ENCODE measurements around the gene SH3D19.

Gene SH3D19

GRCh38 chr4:151218343-151218742 lies 107.1 kb downstream of the SH3D19 start:
- TF ChIP-seq, protein P1, sequence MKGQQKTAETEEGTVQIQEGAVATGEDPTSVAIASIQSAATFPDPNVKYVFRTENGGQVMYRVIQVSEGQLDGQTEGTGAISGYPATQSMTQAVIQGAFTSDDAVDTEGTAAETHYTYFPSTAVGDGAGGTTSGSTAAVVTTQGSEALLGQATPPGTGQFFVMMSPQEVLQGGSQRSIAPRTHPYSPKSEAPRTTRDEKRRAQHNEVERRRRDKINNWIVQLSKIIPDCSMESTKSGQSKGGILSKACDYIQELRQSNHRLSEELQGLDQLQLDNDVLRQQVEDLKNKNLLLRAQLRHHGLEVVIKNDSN (IDR thresholded peaks at IDR 0.05), result no peak

GRCh38 chr4:151217326-151217725 lies 108.1 kb downstream of the SH3D19 start:
- TF ChIP-seq NFIC (IDR thresholded peaks at IDR 0.05) (no peak), EP300 (IDR thresholded peaks at IDR 0.05; ENCODE audit: borderline replicate concordance) (no peak), TEAD4 (IDR thresholded peaks at IDR 0.05) (no peak), RAD21 (IDR thresholded peaks at IDR 0.05; ENCODE audit: low read depth) (no peak), YY1 (IDR thresholded peaks at IDR 0.05; ENCODE audit: low read depth) (no peak), FOXM1 (IDR thresholded peaks at IDR 0.05; ENCODE audit: borderline replicate concordance, low read depth) (no peak), TAF1 (IDR thresholded peaks at IDR 0.05; ENCODE audit: low read depth) (no peak), CREB1 (IDR thresholded peaks at IDR 0.05; ENCODE audit: low read depth) (no peak)
- TF ChIP-seq, protein P2, sequence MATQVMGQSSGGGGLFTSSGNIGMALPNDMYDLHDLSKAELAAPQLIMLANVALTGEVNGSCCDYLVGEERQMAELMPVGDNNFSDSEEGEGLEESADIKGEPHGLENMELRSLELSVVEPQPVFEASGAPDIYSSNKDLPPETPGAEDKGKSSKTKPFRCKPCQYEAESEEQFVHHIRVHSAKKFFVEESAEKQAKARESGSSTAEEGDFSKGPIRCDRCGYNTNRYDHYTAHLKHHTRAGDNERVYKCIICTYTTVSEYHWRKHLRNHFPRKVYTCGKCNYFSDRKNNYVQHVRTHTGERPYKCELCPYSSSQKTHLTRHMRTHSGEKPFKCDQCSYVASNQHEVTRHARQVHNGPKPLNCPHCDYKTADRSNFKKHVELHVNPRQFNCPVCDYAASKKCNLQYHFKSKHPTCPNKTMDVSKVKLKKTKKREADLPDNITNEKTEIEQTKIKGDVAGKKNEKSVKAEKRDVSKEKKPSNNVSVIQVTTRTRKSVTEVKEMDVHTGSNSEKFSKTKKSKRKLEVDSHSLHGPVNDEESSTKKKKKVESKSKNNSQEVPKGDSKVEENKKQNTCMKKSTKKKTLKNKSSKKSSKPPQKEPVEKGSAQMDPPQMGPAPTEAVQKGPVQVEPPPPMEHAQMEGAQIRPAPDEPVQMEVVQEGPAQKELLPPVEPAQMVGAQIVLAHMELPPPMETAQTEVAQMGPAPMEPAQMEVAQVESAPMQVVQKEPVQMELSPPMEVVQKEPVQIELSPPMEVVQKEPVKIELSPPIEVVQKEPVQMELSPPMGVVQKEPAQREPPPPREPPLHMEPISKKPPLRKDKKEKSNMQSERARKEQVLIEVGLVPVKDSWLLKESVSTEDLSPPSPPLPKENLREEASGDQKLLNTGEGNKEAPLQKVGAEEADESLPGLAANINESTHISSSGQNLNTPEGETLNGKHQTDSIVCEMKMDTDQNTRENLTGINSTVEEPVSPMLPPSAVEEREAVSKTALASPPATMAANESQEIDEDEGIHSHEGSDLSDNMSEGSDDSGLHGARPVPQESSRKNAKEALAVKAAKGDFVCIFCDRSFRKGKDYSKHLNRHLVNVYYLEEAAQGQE (IDR thresholded peaks at IDR 0.05; ENCODE audit: low read depth), result no peak
- TF ChIP-seq, protein P1 (IDR thresholded peaks at IDR 0.05), result no peak

DNA sequence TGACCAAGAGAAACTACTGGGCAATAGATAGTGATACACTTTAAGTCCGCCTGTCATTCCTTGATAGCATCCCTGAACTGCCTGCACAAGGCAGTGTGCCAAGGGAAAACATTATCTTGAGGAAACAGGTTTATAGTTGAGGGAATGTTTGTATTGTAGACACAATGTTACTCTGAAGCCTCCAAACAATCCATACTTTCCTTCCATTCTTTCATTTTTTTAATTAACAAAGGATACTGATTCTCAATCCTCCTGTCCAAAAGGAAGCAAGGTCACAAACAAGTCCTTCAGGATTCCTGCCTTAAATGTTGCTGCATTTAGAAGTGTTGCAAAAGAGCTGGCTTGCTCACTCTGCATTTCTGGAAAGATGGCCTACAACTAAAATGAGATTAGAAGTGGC lies 110.1 kb downstream of the SH3D19 start:
- TF ChIP-seq NFIC (IDR thresholded peaks at IDR 0.05) (no peak), EGR1 (IDR thresholded peaks at IDR 0.05) (no peak), TAF1 (IDR thresholded peaks at IDR 0.05; ENCODE audit: low read depth) (no peak), YY1 (IDR thresholded peaks at IDR 0.05; ENCODE audit: low read depth) (no peak), MAX (IDR thresholded peaks at IDR 0.05) (no peak), ZBTB7A (IDR thresholded peaks at IDR 0.05; ENCODE audit: low read depth) (no peak), TEAD4 (IDR thresholded peaks at IDR 0.05) (no peak)

DNA sequence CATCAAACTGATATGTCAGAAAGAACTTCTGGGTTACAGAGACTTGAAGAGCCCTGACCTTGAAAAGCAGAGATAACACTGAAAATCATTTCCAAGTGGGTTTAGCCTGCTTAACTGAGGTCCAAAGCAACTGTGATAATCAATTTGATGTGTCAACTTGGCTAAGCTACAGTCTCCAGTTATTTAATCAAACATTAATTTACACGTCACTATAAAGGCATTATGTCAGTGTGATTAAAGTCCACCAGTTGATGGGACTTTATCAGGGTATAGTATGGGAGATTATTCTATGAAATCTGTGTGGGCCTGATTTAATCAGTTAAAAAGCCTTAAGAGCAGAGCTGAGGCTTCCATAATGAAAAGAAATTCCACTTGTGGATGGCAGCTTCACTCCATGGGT lies 117.5 kb downstream of the SH3D19 start:
- TF ChIP-seq MAX (IDR thresholded peaks at IDR 0.05) (no peak), TEAD4 (IDR thresholded peaks at IDR 0.05) (no peak), TAF1 (IDR thresholded peaks at IDR 0.05; ENCODE audit: low read depth) (no peak), CREB1 (IDR thresholded peaks at IDR 0.05; ENCODE audit: low read depth) (no peak), EGR1 (IDR thresholded peaks at IDR 0.05) (no peak), CEBPB (IDR thresholded peaks at IDR 0.05) (no peak), RAD21 (IDR thresholded peaks at IDR 0.05; ENCODE audit: low read depth) (no peak), ZBTB7A (IDR thresholded peaks at IDR 0.05; ENCODE audit: low read depth) (no peak), FOXM1 (IDR thresholded peaks at IDR 0.05; ENCODE audit: borderline replicate concordance, low read depth) (no peak), YY1 (IDR thresholded peaks at IDR 0.05; ENCODE audit: low read depth) (no peak), TCF12 (IDR thresholded peaks at IDR 0.05; ENCODE audit: low read depth) (no peak)

DNA sequence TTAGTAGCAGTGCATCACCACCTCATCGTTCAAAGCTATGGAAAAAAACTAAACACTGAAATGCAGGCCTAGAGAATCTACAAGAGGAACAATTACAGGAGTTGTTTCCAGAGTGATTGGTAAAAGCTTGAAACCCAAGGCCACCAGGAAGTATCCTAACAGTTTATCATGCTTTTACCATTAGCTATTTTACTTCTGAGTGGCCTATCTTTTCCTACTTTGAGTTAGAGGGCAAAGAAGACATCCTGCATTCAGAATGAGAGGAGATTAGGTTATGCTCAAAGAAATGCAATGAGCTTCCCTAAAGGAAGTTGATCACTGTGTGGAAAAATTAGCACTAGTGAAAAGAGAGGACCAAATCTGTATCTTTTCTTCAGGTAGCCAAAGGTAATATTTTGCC lies 118.2 kb downstream of the SH3D19 start:
- no peak for TF ChIP-seq CREB1 (IDR thresholded peaks at IDR 0.05; ENCODE audit: low read depth)
- TF ChIP-seq YY1 (IDR thresholded peaks at IDR 0.05; ENCODE audit: low read depth), result no peak
- TF ChIP-seq, protein P1 (IDR thresholded peaks at IDR 0.05), result no peak
- no peak for TF ChIP-seq FOXM1 (IDR thresholded peaks at IDR 0.05; ENCODE audit: borderline replicate concordance, low read depth)
- no peak for TF ChIP-seq EP300 (IDR thresholded peaks at IDR 0.05; ENCODE audit: borderline replicate concordance)
- TF ChIP-seq RAD21 (IDR thresholded peaks at IDR 0.05; ENCODE audit: low read depth), result no peak
- TF ChIP-seq, protein P2 (IDR thresholded peaks at IDR 0.05; ENCODE audit: low read depth), result no peak
- no peak for TF ChIP-seq NFIC (IDR thresholded peaks at IDR 0.05)
- TF ChIP-seq TAF1 (IDR thresholded peaks at IDR 0.05; ENCODE audit: low read depth), result no peak
- TF ChIP-seq MAX (IDR thresholded peaks at IDR 0.05), result no peak
- TF ChIP-seq ZBTB7A (IDR thresholded peaks at IDR 0.05; ENCODE audit: low read depth), result no peak
- TF ChIP-seq EGR1 (IDR thresholded peaks at IDR 0.05), result no peak
- no peak for TF ChIP-seq TCF12 (IDR thresholded peaks at IDR 0.05; ENCODE audit: low read depth)
- TF ChIP-seq TEAD4 (IDR thresholded peaks at IDR 0.05), result no peak
- TF ChIP-seq CEBPB (IDR thresholded peaks at IDR 0.05), result no peak

Data from Ishikawa (cell line).